DOHH2 (cell line): ENCODE measurements around the gene PPFIBP1.

Experiments
- H3F3A ChIP-seq: fragments of 200-600 bp; sonication (generic), shearing (Covaris generic); 2 replicates; pipeline ENCODE4 v1.6.0; 2016; ENCODE audit warnings: antibody characterized with exemption, mild to moderate bottlenecking; ENCODE audit not compliant: control insufficient read depth, insufficient read depth
- H3K27ac ChIP-seq: fragments of 200-600 bp; sonication (generic); 2 replicates; pipeline ENCODE4 v1.5.1; 2014; ENCODE audit warnings: low read depth, mild to moderate bottlenecking, low read length, moderate library complexity
- H3K27me3 ChIP-seq: fragments of 200-600 bp; sonication (generic); 2 replicates; pipeline ENCODE4 v1.6.1; 2014; ENCODE audit warnings: mild to moderate bottlenecking, low read length, mixed read lengths; ENCODE audit not compliant: control insufficient read depth
- H3K36me3 ChIP-seq: fragments of 200-600 bp; sonication (generic); 2 replicates; pipeline ENCODE4 v1.6.1; 2014; ENCODE audit warnings: mild to moderate bottlenecking, low read length, moderate library complexity, mixed read lengths; ENCODE audit not compliant: control insufficient read depth
- H3K4me1 ChIP-seq: fragments of 200-600 bp; sonication (generic); 2 replicates; pipeline ENCODE4 v1.6.1; 2014; ENCODE audit warnings: mild to moderate bottlenecking, low read length, mixed read lengths; ENCODE audit not compliant: control insufficient read depth
- H3K4me2 ChIP-seq: fragments of 200-600 bp; sonication (generic); 2 replicates; pipeline ENCODE4 v1.6.0; 2014; ENCODE audit warnings: mild to moderate bottlenecking, low read length, moderate library complexity
- H3K4me3 ChIP-seq: fragments of 200-600 bp; sonication (generic); 2 replicates; pipeline ENCODE4 v1.5.1; 2014; ENCODE audit warnings: mild to moderate bottlenecking, low read length, mixed read lengths
- H3K79me2 ChIP-seq: fragments of 200-600 bp; sonication (generic); 2 replicates; pipeline ENCODE4 v1.6.1; 2014; ENCODE audit warnings: mild to moderate bottlenecking, low read length, mixed read lengths; ENCODE audit not compliant: control insufficient read depth
- H3K9me2 ChIP-seq: fragments of 200-600 bp; sonication (generic); replicated peaks from 2 replicates; pipeline ENCODE4 v1.6.1; 2014; ENCODE audit warnings: mild to moderate bottlenecking, low read length, mixed read lengths; ENCODE audit not compliant: control insufficient read depth
- H3K9me3 ChIP-seq: fragments of 200-600 bp; sonication (generic); 2 replicates; pipeline ENCODE4 v1.6.1; 2014; ENCODE audit warnings: antibody characterized with exemption, low read length, mixed read lengths; ENCODE audit not compliant: control insufficient read depth, insufficient read depth
- H4K20me1 ChIP-seq: fragments of 200-600 bp; sonication (generic); 2 replicates; pipeline ENCODE4 v1.6.0; 2014; ENCODE audit warnings: low read depth, mild to moderate bottlenecking, antibody characterized with exemption, low read length, moderate library complexity; ENCODE audit not compliant: control insufficient read depth, insufficient read depth
- EZH2phosphoT487 ChIP-seq: fragments of 200-600 bp; sonication (generic); IDR thresholded peaks from 2 replicates; pipeline ENCODE4 v1.6.1; 2017; ENCODE audit warnings: borderline replicate concordance, mild to moderate bottlenecking, antibody characterized with exemption, low read length, moderate library complexity, mixed read lengths
- TF ChIP-seq, protein P1 (sequence below): fragments of 200-600 bp; sonication (generic); IDR thresholded peaks from one replicate; pipeline ENCODE4 v1.5.1; 2014; ENCODE audit warnings: antibody characterized with exemption, mild to moderate bottlenecking, low read depth, low read length; ENCODE audit not compliant: poor library complexity, severe bottlenecking

Gene PPFIBP1

GRCh38 chr12:27602516-27602915 lies 78.5 kb downstream of the PPFIBP1 start:
- Histone ChIP-seq H3K4me3 (no peak overlapping the region), H3K27me3 (no peaks in the 10 kb centered on the region), H3K9me3 (no peaks in the 10 kb centered on the region), H3K79me2 (no peaks in the 10 kb centered on the region), H3K4me2 (no peak overlapping the region), H3K9me2 (no peaks in the 10 kb centered on the region), H3K27ac (no peak overlapping the region), H3F3A (no peaks in the 10 kb centered on the region), H3K4me1 (no peaks in the 10 kb centered on the region), H4K20me1 (no peaks in the 10 kb centered on the region), H3K36me3 (no peaks in the 10 kb centered on the region)
- TF ChIP-seq, protein P1, sequence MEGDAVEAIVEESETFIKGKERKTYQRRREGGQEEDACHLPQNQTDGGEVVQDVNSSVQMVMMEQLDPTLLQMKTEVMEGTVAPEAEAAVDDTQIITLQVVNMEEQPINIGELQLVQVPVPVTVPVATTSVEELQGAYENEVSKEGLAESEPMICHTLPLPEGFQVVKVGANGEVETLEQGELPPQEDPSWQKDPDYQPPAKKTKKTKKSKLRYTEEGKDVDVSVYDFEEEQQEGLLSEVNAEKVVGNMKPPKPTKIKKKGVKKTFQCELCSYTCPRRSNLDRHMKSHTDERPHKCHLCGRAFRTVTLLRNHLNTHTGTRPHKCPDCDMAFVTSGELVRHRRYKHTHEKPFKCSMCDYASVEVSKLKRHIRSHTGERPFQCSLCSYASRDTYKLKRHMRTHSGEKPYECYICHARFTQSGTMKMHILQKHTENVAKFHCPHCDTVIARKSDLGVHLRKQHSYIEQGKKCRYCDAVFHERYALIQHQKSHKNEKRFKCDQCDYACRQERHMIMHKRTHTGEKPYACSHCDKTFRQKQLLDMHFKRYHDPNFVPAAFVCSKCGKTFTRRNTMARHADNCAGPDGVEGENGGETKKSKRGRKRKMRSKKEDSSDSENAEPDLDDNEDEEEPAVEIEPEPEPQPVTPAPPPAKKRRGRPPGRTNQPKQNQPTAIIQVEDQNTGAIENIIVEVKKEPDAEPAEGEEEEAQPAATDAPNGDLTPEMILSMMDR = no peak
- TF ChIP-seq EZH2phosphoT487 = no peak

- Histone ChIP-seq H4K20me1 (no peaks in the 10 kb centered on the region), H3K4me3 (no peak overlapping the region), H3K36me3 (no peaks in the 10 kb centered on the region), H3K27me3 (no peaks in the 10 kb centered on the region), H3K4me2 (no peak overlapping the region), H3K79me2 (no peaks in the 10 kb centered on the region), H3K4me1 (no peaks in the 10 kb centered on the region), H3K9me2 (no peaks in the 10 kb centered on the region), H3K9me3 (no peaks in the 10 kb centered on the region), H3F3A (no peaks in the 10 kb centered on the region), H3K27ac (no peak overlapping the region)
- TF ChIP-seq EZH2phosphoT487 = no peak
- TF ChIP-seq, protein P1 = no peak
Observed at GRCh38 chr12:27604431-27604830, 80.4 kb downstream of the PPFIBP1 start.

DNA sequence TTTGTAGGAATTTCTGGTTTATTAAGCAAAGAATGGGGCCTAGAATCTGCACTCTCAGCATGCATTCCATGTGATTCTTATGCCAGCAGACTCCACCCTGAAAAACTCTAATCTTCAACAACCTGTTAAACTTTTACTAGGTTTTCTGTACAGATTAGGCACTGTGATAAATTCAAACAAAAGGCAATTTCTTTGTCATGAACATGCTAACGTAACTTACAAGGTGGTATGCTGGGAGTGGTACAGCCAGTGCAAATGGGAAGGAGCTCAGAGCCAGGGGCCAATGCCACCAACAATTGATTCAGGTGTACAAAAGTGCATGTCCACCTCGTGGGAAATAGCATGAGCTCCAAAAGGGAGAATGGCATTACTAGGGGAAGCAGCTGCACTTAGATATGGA lies 83.0 kb downstream of the PPFIBP1 start:
- Histone ChIP-seq H3K4me1 (no peaks in the 10 kb centered on the region), H3K27ac (no peak overlapping the region), H3K9me2 (no peaks in the 10 kb centered on the region), H3K4me2 (no peak overlapping the region), H3K4me3 (no peak overlapping the region), H4K20me1 (no peaks in the 10 kb centered on the region), H3F3A (no peaks in the 10 kb centered on the region), H3K79me2 (no peaks in the 10 kb centered on the region), H3K36me3 (no peaks in the 10 kb centered on the region), H3K27me3 (no peaks in the 10 kb centered on the region), H3K9me3 (no peaks in the 10 kb centered on the region)
- no peak for TF ChIP-seq EZH2phosphoT487
- TF ChIP-seq, protein P1 = no peak

DNA sequence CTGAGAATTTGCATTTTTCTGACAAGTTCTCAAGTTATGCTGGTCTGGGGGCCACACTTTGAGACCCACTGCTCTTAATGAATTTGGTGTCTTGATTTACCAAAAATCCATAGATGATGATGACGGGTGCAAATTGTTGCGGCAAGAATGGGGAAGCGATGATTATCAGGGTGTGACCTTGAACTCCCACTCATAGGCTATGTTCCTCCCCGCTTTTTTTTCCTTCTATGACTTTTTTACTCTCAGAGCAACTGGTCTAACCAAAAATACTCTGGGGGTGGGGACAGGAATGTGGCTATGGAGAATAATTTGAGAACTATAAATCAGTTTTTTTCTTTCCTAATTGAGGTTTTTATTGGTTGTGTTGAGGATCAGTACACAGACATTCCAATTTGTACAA lies 83.6 kb downstream of the PPFIBP1 start:
- Histone ChIP-seq H3K27me3 (no peaks in the 10 kb centered on the region), H3K27ac (no peak overlapping the region), H3K4me2 (no peak overlapping the region), H3K9me2 (no peaks in the 10 kb centered on the region), H3F3A (no peaks in the 10 kb centered on the region), H4K20me1 (no peaks in the 10 kb centered on the region), H3K79me2 (no peaks in the 10 kb centered on the region), H3K4me3 (no peak overlapping the region), H3K36me3 (no peaks in the 10 kb centered on the region), H3K4me1 (no peaks in the 10 kb centered on the region), H3K9me3 (no peaks in the 10 kb centered on the region)
- TF ChIP-seq EZH2phosphoT487 = no peak
- TF ChIP-seq, protein P1 = no peak
